Neural cell (in vitro differentiated cells): ENCODE measurements around the gene PTH1R.

Source experiments
- EP300 ChIP-seq: fragments of 450-650 bp; conservative IDR thresholded peaks from 2 replicates; pipeline ENCODE4 v1.6.1; 2014; ENCODE audit warnings: antibody characterized with exemption, mild to moderate bottlenecking, moderate library complexity; ENCODE audit not compliant: poor library complexity, severe bottlenecking
- EZH2 ChIP-seq: fragments of 200-600, 300-800 bp; shearing (Covaris generic), sonication (generic); IDR thresholded peaks from 2 replicates; pipeline ENCODE4 v1.6.1; 2014; ENCODE audit warnings: antibody characterized with exemption, low read length, borderline replicate concordance, mild to moderate bottlenecking; ENCODE audit not compliant: insufficient read depth, poor library complexity, severe bottlenecking
- POLR2AphosphoS5 ChIP-seq: IDR thresholded peaks from 2 replicates; pipeline ENCODE4 v1.6.1; 2012
- RAD21 ChIP-seq: fragments of 450-650 bp; conservative IDR thresholded peaks from 2 replicates; pipeline ENCODE4 v1.6.1; 2014; ENCODE audit warnings: antibody characterized with exemption, mild to moderate bottlenecking, moderate library complexity
- SMC3 ChIP-seq: fragments of 450-650 bp; conservative IDR thresholded peaks from 2 replicates; pipeline ENCODE4 v1.6.1; 2014; ENCODE audit warnings: antibody characterized with exemption, mild to moderate bottlenecking, moderate library complexity; ENCODE audit not compliant: poor library complexity
- TAF1 ChIP-seq: IDR thresholded peaks from 2 replicates; pipeline ENCODE4 v1.6.1; 2012; ENCODE audit warnings: low read depth
- TF ChIP-seq, protein P1 (sequence below): fragments of 450-650 bp; IDR thresholded peaks from 2 replicates; pipeline ENCODE4 v1.5.1; 2014; ENCODE audit warnings: antibody characterized with exemption, mild to moderate bottlenecking, moderate library complexity; ENCODE audit not compliant: poor library complexity, severe bottlenecking
- TF ChIP-seq, protein P2 (sequence below): IDR thresholded peaks from 2 replicates; pipeline ENCODE4 v1.6.1; 2012; ENCODE audit warnings: borderline replicate concordance

DNA sequence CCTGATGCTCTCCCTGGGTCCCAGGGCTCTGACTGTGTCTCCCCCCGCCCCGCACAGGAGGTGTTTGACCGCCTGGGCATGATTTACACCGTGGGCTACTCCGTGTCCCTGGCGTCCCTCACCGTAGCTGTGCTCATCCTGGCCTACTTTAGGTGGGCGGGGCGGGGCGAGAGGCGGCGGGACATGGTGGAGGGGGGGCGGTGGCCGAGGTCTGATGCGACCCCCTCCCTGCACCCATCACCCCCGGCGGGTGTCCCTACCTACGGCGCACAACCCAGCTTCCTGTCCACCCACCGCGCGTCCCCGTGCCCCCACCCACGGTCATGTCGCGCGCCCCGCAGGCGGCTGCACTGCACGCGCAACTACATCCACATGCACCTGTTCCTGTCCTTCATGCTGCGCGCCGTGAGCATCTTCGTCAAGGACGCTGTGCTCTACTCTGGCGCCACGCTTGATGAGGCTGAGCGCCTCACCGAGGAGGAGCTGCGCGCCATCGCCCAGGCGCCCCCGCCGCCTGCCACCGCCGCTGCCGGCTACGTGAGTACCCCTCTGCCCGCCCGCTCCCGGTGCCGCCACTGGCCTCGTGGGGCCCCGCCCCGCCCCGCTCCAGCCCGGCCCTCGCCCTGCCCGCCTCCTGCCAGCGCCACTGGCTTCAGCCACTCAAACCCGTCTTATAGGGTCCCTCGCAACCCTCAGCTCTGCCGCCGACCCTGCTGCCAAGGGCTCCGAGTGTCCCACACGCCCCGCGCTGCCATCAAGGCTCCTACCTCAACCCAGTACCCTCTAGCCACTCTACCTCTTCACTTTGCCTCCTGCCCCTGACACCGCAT is 21.0 kb downstream of the PTH1R start:
- TF ChIP-seq, protein P1, sequence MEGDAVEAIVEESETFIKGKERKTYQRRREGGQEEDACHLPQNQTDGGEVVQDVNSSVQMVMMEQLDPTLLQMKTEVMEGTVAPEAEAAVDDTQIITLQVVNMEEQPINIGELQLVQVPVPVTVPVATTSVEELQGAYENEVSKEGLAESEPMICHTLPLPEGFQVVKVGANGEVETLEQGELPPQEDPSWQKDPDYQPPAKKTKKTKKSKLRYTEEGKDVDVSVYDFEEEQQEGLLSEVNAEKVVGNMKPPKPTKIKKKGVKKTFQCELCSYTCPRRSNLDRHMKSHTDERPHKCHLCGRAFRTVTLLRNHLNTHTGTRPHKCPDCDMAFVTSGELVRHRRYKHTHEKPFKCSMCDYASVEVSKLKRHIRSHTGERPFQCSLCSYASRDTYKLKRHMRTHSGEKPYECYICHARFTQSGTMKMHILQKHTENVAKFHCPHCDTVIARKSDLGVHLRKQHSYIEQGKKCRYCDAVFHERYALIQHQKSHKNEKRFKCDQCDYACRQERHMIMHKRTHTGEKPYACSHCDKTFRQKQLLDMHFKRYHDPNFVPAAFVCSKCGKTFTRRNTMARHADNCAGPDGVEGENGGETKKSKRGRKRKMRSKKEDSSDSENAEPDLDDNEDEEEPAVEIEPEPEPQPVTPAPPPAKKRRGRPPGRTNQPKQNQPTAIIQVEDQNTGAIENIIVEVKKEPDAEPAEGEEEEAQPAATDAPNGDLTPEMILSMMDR: no peak
- TF ChIP-seq, protein P2, sequence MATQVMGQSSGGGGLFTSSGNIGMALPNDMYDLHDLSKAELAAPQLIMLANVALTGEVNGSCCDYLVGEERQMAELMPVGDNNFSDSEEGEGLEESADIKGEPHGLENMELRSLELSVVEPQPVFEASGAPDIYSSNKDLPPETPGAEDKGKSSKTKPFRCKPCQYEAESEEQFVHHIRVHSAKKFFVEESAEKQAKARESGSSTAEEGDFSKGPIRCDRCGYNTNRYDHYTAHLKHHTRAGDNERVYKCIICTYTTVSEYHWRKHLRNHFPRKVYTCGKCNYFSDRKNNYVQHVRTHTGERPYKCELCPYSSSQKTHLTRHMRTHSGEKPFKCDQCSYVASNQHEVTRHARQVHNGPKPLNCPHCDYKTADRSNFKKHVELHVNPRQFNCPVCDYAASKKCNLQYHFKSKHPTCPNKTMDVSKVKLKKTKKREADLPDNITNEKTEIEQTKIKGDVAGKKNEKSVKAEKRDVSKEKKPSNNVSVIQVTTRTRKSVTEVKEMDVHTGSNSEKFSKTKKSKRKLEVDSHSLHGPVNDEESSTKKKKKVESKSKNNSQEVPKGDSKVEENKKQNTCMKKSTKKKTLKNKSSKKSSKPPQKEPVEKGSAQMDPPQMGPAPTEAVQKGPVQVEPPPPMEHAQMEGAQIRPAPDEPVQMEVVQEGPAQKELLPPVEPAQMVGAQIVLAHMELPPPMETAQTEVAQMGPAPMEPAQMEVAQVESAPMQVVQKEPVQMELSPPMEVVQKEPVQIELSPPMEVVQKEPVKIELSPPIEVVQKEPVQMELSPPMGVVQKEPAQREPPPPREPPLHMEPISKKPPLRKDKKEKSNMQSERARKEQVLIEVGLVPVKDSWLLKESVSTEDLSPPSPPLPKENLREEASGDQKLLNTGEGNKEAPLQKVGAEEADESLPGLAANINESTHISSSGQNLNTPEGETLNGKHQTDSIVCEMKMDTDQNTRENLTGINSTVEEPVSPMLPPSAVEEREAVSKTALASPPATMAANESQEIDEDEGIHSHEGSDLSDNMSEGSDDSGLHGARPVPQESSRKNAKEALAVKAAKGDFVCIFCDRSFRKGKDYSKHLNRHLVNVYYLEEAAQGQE: no peak
- TF ChIP-seq EZH2 (no peak), TAF1 (no peak), POLR2AphosphoS5 (no peak), EP300 (no peak), RAD21 (no peak), SMC3 (no peak)
